ENCODE measurements around the gene MIOX. TPM values are rescaled to one million over a fixed set of nuclear protein-coding genes. Genes with fewer than 3 reads are reported as not detected.
A peak's percentile ranks its signal among the peaks of the same experiment; 100 is the strongest.

MIOX gene
- total and polyA plus RNA-seq, 2 of the 13 experiments (the other 11 are each of a cell fraction or from before 2014, with no cell fraction given): 1.5 to 2.9 TPM

- TF ChIP-seq ZNF318 (CRISPR knock-in tag; IDR thresholded peaks at IDR 0.05) (0 out of 2 replicates have a peak, but pooled peaks have one; percentile 24), ZNF839 (CRISPR knock-in tag; IDR thresholded peaks at IDR 0.05; ENCODE audit: borderline replicate concordance) (no peak), ERF (CRISPR knock-in tag; IDR thresholded peaks at IDR 0.05) (0 out of 2 replicates have a peak, but pooled peaks have one; percentile 25), ZIK1 (CRISPR knock-in tag; IDR thresholded peaks at IDR 0.05; ENCODE audit: borderline replicate concordance, low read depth) (no peak), GABPA (IDR thresholded peaks at IDR 0.05; ENCODE audit: low read depth, low read length) (no peak), GABPA (CRISPR knock-in tag; IDR thresholded peaks at IDR 0.05; ENCODE audit: low read depth) (0 out of 2 replicates have a peak, but pooled peaks have one; percentile 7), TSC22D2 (CRISPR knock-in tag; IDR thresholded peaks at IDR 0.05; ENCODE audit: borderline replicate concordance) (0 out of 2 replicates have a peak, but pooled peaks have one; percentile 51), SIN3B (IDR thresholded peaks at IDR 0.05; ENCODE audit: low read length) (no peak), PTBP1 (IDR thresholded peaks at IDR 0.05; ENCODE audit: low read depth, low read length, poor library complexity, severe bottlenecking) (no peak), SP1 (IDR thresholded peaks at IDR 0.05) (no peak), SP1 (CRISPR knock-in tag; IDR thresholded peaks at IDR 0.05) (peak; percentile 69), CEBPB (IDR thresholded peaks at IDR 0.05; ENCODE audit: borderline replicate concordance, low read depth, low read length) (no peak), TFE3 (CRISPR knock-in tag; IDR thresholded peaks at IDR 0.05) (no peak), DNMT1 (CRISPR knock-in tag; IDR thresholded peaks at IDR 0.05) (no peak), NFE2L2 (IDR thresholded peaks at IDR 0.05; ENCODE audit: low read length) (no peak), RBAK (CRISPR knock-in tag; IDR thresholded peaks at IDR 0.05) (no peak), ZSCAN25 (CRISPR knock-in tag; IDR thresholded peaks at IDR 0.05) (no peak), IKZF5 (CRISPR knock-in tag; IDR thresholded peaks at IDR 0.05) (no peak), FOXJ3 (CRISPR knock-in tag; IDR thresholded peaks at IDR 0.05; ENCODE audit: borderline replicate concordance) (no peak), CAMTA2 (CRISPR knock-in tag; IDR thresholded peaks at IDR 0.05; ENCODE audit: borderline replicate concordance) (no peak), ZNF383 (CRISPR knock-in tag; IDR thresholded peaks at IDR 0.05; ENCODE audit: borderline replicate concordance) (no peak), POLR2A (IDR thresholded peaks at IDR 0.05; ENCODE audit: insufficient read depth in 1 of 2, low read depth in 2 of 2, low read length in 2 of 2) (peak; percentile 34 to 82; a peak in 3 of 4 replicates)
Measured at GRCh38 chr22:50507421-50507990, 20.8 kb downstream of the MIOX start, which contains the start of gene LMF2 (continued).
